ENCODE data around the gene DNAI1.
"Not testable (repeated sequence)": the region's sequence is repeated elsewhere in the genome, so short reads cannot be mapped to it uniquely, and the experiment has no call there.

DNAI1 gene

DNA sequence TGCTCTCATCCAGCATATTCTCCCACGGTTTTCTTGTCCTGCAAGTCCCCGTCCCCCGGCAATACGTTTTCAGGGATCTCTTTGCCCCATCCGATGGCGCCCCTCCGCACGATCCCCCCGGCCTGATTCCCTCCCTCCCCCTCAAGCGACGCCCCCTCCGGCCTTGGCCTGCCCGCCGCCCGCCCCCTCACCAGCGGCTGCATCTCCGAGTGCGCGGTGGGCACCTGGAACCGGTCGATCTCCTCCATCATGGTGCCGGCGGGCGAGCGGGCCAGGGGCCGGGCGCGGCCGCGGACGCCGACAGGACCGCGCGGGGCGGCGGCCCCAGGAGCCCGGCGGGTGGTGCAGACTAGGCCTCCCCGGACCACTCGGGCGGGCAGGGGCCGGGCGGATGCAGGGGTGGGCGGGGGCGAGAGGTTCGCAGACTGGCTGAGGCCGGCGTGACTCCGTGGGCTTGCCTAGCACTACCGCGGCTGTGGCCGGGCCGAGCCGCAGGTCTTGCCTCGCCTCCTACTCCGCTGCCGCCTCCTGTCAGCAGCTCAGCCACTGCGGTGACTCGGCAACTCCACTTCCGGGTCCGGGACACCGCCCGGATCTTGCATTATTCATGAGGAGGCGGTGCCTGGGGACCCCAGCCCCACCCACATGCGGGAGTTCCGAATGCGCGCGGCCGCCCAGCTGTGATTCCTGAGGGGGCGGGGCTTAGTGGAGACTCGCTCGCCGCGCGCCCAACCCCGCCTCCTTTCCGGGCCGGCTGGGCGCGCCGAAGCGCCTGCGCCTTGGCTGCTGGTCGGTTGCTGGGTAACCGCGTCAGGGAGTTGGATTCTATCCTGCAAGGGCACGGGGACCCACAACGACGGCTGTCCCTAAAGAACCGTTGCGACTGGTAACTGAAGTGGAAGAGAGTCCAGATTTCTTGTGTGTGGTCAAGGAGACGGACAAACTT lies at the start of gene DNAI1, which contains the start of gene FAM219A:
Gene DNAI1 (plus strand): TSS at position 793 of the 946 bp plus-strand sequence. CDS start 201 bp downstream, outside the sequence.
Gene FAM219A (minus strand): TSS at position 558 of the 946 bp plus-strand sequence. CDS start 307 bp downstream, at position 251.
- in situ Hi-C loops (cut with MboI; ENCODE audit: low sequenced_read_pairs), result no loop called here

DNA sequence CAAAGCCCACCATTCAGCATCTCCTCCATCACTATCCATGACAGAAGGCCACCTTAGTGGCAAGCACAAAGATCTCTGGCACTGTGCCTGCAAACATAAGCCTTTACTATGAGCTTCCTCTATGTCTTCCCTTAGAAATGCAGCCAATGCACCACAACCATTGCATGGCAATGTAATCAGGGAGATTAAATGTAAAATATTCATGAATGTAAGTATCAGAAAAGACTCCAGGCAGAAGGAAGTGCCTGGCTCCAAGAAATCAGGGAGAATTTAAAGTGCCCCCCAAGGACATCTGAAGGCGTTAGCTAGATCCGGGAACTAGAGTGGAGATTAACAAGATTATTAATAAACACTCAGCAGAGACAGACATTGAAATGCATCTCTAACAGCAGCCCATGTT lies 49.5 kb upstream of the DNAI1 start:
- in situ Hi-C loops (cut with MboI; ENCODE audit: low sequenced_read_pairs), result no loop called here

DNA sequence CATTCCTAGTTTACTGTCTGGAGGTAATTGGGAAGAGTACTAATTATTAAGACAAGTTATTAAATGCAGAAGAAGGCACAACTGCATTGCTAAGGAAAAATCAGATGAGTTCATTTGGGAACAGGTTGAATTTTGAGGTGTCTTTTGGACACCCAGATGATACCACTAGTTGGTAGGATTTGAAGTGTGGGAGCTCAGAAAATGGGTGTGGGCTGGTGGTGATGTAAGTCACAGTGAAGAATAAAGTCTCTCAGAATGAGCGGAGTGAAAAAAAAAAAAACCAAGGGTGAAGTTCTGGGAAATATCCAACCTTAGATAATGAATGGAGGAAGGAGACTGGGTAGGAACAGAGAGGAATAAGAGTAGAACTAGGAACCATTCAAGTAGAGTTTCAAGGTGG lies 46.3 kb upstream of the DNAI1 start:
- in situ Hi-C loops (cut with MboI; ENCODE audit: low sequenced_read_pairs), result no loop called here

DNA sequence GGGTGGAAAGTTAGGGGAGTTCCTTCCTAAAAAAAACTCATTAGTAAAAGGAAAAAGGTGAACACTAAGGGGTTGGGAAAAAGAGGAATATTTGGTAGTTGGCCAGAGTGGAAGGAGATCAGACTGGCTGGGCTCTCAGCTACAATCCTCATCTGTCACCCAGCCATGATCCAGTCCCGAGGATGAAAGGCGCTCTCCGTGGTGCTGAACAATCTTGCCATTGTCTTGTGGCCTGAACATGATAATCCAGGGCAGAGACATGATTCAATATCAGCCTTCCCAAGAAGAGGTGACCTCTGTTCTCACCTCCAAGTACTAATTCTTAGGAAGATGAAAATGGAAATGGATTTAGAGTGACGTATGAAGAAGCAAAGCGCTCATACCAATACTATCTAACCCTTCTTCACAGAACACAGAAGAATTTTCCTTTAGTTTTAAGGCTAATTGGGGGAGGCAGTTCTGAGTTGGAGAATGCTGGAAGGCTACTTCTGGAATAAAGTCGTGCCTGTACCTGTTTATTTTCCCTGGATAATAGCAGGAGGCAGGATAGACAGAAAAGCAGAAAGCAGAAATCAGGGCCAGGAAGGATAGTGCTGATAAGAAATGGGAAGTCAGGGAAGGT lies 45.3 kb upstream of the DNAI1 start:
- in situ Hi-C loops (cut with MboI; ENCODE audit: low sequenced_read_pairs), result no loop called here

DNA sequence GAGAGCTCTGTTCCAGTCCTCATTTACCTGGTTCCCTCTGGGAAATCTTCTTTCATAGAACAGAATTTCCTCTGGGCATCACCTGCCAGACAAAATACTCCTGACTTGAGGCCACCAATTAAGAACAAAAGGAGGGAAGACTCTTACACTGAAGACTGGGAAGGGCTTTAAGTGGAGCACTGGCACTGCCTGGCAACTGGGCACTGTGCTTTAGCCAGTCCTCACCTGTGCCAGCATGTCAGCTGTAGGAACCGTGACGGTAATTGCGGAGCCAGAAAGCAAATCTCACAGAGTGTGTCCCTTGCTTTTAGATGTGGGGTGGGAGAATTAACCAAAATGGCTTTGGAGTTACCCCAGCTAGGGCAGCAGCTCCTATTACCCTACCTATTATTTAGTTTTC lies 40.9 kb upstream of the DNAI1 start:
- in situ Hi-C loops (cut with MboI; ENCODE audit: low sequenced_read_pairs), result no loop called here

DNA sequence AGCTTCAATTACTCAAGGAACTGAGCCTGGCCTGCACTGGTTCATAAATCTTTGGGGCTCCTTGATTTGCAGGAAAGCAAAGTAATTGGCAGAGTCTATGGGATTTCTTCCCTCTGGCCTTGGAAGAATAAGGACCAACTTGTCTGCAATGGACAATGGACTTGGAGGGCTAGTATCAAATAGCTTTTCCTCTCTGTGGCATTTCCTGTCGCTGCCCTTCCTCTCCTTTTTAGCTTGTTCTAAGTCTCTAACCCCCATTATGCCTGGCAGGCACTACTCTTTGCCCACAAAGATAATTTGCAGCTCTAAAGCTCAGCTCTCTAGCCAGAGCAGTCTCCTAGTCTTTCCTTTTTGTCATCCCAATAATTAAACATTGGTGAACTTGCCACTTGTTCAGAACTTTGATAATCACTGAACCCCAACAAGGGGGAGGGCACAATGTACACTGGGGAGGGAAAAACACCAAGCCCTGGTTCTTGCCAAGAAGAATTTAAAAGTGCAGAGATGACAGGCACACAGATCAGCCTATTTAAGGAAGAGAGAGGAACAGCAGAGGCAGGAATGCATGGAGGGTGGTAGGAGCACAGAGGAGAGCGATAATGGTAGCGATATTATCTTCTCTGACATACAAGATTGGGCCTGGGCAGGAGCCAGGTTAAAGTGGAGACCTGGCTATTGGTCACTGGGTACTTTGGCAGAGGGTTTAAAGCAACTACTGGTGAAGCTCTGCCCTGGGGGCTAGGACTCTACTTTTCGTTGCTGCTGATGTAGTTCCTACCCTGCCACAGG lies 38.7 kb upstream of the DNAI1 start:
- in situ Hi-C loops (cut with MboI; ENCODE audit: low sequenced_read_pairs), result no loop called here

DNA sequence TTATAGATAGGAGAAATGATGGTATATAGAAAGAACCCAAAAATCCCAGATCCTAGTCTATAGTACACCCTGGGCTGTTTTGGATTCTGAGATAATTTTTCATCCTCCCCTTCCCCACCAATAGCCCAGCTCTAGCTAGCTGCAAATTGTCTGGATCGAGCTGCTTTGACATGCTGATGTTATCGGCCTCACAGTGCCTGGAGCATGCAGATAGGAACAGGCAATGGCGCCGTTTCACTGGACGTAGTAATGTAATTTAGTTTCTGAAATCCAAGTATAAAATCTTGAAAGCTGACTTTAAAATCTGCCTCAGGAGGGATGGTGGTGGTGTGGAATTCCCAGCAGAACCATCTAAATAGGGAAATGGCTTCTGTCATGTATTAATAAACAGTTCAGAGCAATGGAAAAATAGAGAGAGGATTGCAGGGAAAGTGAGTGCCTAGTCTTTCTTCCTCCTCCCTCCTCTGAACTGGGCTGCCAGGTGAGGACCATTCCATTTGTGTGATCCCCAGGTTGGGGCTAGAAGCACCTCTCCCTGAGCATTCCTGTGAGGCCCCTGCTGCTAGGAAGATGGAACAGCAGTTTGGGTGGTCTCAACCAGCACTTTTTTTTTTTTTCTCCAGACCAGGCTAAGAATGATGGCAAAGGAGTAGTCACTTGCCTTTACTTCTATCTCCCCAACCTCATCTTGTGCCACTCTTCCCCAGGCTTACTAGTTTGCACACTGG lies 32.1 kb upstream of the DNAI1 start:
- in situ Hi-C loops (cut with MboI; ENCODE audit: low sequenced_read_pairs), result no loop called here

DNA sequence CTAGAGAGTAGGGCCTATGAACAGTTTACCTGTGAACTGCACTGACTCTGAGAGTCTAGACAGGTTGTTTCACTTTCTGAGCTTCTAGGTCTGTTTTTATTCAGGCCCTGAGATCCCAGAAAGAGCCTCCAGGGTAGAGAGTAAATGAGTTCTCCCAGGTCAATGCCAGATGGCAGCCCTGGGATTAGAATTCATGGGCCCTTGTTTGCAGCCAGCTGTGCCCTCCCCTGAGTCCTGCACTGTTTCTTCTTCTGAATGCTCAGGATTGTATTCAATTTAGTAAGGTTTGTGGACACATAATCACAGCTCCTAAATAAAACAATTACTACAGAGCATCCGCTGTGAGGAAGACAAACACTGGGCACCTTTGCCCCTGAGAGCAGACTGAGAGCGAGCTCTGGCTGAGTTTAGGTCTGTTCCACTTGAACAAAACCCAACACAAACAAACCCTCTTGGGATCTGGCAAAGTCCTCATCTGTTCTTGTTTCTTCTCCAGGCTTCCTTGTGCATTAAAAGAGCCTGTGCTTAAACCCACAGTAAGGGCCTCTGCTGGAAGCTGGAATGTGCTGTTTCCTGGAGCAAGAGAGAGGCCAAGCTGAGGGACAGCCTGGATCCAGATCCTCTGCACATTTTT lies 30.2 kb upstream of the DNAI1 start:
- in situ Hi-C loops (cut with MboI; ENCODE audit: low sequenced_read_pairs), result no loop called here

- in situ Hi-C loops (cut with MboI; ENCODE audit: low sequenced_read_pairs), result no loop called here
Measured at GRCh38 chr9:34430843-34431437, 27.7 kb upstream of the DNAI1 start.

DNA sequence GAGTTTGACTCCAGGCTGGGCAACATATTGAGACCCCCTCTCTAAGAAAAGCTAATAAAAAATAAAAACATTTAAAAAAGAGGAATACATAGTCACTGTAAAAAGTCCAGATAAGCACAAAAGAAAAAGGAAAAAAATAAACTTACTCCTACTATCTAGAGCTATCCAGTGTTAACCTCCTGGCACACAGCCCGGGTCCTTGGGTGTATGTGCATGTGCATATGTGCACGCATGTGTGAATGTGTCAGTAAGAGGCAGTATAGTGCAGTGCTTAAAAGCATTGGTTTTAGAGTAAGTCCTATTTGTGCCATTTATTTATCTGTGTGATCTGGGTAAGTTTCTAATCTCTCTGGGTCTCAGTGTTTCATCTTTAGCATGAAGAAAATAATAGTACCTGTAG lies 26.9 kb upstream of the DNAI1 start:
- in situ Hi-C loops (cut with MboI; ENCODE audit: low sequenced_read_pairs), result no loop called here

- in situ Hi-C loops (cut with MboI; ENCODE audit: low sequenced_read_pairs), result no loop called here
Measured at GRCh38 chr9:34437006-34437925, 21.3 kb upstream of the DNAI1 start.

DNA sequence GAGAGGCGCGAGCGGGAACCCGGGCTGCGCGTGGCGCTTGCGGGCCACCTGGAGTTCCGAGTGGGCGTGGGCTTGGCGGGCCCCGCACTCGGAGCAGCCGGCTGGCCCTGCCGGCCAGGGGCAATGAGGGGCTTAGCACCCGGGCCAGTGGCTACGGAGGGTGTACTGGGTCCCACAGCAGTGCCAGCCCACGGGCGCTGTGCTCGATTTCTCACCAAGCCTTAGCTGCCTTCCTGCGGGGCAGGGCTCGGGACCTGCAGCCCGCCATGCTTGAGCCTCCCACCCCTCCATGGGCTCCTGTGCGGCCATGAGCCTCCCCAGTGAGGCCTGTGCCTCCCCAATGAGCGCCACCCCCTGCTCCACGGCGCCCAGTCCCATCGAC lies 20.7 kb upstream of the DNAI1 start:
- in situ Hi-C loops (cut with MboI; ENCODE audit: low sequenced_read_pairs), result not testable (repeated sequence)

GRCh38 chr9:34438465-34438864 lies 20.1 kb upstream of the DNAI1 start:
- in situ Hi-C loops (cut with MboI; ENCODE audit: low sequenced_read_pairs), result not testable (repeated sequence)

- in situ Hi-C loops (cut with MboI; ENCODE audit: low sequenced_read_pairs), result loop anchor here (10.0 kb wide), 2 partner anchors 55 to 155 kb away; no protein-coding TSS in a partner anchor
Measured at GRCh38 chr9:34440017-34440416, 18.6 kb upstream of the DNAI1 start.

DNA sequence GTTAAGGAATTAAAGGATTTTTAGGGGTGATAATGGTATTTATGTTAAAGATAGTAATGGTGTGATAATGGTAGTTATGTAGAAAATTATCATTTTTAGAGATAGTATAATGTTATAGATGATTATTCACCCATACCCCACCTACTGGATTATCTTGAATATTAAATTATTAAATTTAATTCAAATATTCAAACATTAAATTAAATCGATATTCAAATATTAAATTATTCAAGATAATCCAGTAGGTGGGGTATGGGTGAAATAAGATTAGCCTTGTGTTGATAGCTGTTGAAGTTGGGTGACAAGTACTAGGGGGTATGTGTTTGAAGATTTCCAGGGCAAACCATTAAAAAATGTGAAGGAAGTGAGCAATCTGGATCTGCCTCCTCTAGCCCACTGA lies 15.8 kb upstream of the DNAI1 start:
- in situ Hi-C loops (cut with MboI; ENCODE audit: low sequenced_read_pairs), result loop anchor here (10.0 kb wide), 2 partner anchors 52 to 152 kb away; no protein-coding TSS in a partner anchor

GRCh38 chr9:34443533-34443932 lies 15.1 kb upstream of the DNAI1 start:
- in situ Hi-C loops (cut with MboI; ENCODE audit: low sequenced_read_pairs), result loop anchor here (10.0 kb wide), 2 partner anchors 51 to 151 kb away; no protein-coding TSS in a partner anchor

DNA sequence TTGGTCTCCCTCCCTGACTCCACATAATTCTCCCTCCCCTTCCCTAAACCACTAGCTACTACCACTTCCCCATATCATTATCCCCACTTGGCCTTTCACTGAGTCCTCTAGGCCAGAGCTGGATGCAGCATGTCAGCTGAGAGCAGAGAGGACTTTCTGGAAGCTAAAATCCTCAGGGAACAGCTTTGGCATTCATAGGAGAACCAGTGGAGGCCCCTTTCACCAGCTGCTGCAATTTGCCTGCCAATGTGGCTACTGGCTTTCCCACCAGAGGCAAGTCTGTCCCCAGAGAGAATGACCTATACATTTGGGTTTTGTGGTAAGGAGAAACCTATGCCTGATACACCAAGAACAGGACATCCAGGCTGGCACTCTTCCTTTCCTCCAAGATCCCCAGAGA lies 14.6 kb upstream of the DNAI1 start:
- in situ Hi-C loops (cut with MboI; ENCODE audit: low sequenced_read_pairs), result loop anchor here (10.0 kb wide), 2 partner anchors 51 to 151 kb away; no protein-coding TSS in a partner anchor

- in situ Hi-C loops (cut with MboI; ENCODE audit: low sequenced_read_pairs), result loop anchor here (10.0 kb wide), 2 partner anchors 48 to 148 kb away; no protein-coding TSS in a partner anchor
Measured at GRCh38 chr9:34446468-34446891, 12.1 kb upstream of the DNAI1 start.

All from HL-60/S4 treated with phorbol 12-myristate 13-acetate at 8.2 ng/mL for 4 days and 3 days (cell line).